Omental fat pad (tissue), 4 donors: Measurements from ENCODE around the gene MAMDC4. TPM values are rescaled to one million over a fixed set of nuclear protein-coding genes. Genes with fewer than 3 reads are reported as not detected.
"Not testable (repeated sequence)": the region's sequence is repeated elsewhere in the genome, so short reads cannot be mapped to it uniquely, and the experiment has no call there.

Experiments used
- ATAC-seq: fragments of 150-250 bp; one replicate; pipeline ENCODE4 v1.9.1; 2016; ENCODE audit warnings: mild to moderate bottlenecking, moderate library complexity; ENCODE audit not compliant: low FRiP score
- DNase-seq: peaks from one replicate; pipeline ENCODE4 v3.0.0-alpha.2; 2019; ENCODE audit warnings: low spot score
- total RNA-seq, 4 donors: library from RNA; depleted of rRNA; stranded (reverse); fragments of >200 nt; gene quantifications; one replicate each; pipeline ENCODE4 v1.1.0, GENCODE V29; 2016
- TF ChIP-seq, protein P1 (sequence below), 3 donors: fragments of 450-650 bp; IDR thresholded peaks; one replicate each; pipeline ENCODE4 v1.5.1; 2016 to 2017; ENCODE audit warnings: antibody characterized with exemption in 3 of 3, mild to moderate bottlenecking in 3 of 3, moderate library complexity in 2 of 3

Gene MAMDC4
- total RNA-seq, 4 donors from 2014 or later = 1.4 to 3.9 (median 1.7) TPM

DNA sequence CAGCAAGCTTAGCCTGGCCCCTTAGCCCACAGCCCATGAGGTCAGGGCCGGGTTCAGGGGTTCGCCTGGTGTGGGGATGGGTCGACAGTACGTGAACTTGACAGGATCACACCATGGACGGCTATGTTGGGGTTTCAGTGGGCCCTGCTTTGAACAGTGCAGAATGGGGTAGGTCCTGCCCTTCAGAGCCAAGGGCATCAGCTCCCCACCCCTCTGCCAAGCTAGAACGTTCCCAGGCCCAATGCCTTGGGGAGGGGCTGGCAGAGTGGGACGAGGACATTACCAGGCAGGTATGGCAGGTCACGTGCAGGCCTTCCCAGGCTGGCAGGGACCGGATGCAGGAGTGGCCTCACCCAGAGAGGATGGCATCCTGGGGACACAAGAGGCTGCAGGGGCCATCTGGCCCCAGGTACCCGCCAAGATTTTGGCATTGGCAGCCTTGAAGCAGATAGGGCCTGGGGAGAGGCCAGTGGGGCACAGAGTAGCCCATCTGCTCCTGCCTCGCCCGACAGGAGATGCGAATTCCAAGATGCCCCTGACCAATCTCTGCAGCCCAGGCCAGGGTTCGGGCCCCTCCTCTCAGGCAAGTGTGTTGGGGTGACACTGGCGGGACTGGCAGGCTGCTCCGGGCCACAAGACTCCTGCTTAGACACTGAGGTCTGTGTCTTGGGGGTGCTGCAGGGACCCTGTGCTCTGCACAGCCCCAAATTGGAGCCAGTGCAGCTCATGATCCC is 10.3 kb upstream of the MAMDC4 start:
- not testable (repeated sequence) for DNase-seq, ATAC-seq
- TF ChIP-seq, protein P1, sequence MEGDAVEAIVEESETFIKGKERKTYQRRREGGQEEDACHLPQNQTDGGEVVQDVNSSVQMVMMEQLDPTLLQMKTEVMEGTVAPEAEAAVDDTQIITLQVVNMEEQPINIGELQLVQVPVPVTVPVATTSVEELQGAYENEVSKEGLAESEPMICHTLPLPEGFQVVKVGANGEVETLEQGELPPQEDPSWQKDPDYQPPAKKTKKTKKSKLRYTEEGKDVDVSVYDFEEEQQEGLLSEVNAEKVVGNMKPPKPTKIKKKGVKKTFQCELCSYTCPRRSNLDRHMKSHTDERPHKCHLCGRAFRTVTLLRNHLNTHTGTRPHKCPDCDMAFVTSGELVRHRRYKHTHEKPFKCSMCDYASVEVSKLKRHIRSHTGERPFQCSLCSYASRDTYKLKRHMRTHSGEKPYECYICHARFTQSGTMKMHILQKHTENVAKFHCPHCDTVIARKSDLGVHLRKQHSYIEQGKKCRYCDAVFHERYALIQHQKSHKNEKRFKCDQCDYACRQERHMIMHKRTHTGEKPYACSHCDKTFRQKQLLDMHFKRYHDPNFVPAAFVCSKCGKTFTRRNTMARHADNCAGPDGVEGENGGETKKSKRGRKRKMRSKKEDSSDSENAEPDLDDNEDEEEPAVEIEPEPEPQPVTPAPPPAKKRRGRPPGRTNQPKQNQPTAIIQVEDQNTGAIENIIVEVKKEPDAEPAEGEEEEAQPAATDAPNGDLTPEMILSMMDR (IDR thresholded peaks at IDR 0.05) = peak in 1 of 3 donors; percentile 28

DNA sequence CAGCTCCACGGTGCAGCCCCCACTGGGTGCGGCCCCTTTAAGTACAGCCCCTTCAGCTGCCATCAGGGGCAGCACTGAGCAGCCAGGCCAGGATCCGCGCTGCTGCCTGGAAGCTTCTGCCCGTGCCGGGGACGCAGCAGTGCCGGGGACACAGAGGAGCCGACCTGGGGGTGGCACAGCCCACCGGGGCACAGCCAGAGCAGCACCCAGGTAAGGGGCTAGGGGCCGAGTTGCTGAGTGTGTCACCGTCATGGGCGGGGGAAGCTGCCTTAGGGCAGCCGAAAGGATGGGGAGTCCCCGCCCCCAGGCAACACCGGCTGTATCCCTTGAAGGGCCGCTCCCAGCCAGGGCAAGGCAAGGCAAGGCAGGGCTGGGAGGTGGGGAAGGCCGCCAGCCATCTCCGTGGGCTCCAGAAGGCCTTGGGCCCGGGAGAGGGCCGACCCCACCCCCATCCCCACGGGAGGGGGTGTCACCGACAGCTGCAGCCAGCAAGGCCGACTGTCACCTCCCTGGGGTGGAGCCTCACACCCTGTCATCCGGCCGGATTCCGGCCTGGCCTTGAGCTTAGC is 9.7 kb upstream of the MAMDC4 start, which contains the start of gene AJM1:
TSS of gene AJM1 (plus strand) at position 99 of the 569 bp plus-strand sequence. CDS start 1,937 bp downstream, outside the sequence.
- peak; percentile 50 for ATAC-seq
- not testable (repeated sequence) for DNase-seq

DNA sequence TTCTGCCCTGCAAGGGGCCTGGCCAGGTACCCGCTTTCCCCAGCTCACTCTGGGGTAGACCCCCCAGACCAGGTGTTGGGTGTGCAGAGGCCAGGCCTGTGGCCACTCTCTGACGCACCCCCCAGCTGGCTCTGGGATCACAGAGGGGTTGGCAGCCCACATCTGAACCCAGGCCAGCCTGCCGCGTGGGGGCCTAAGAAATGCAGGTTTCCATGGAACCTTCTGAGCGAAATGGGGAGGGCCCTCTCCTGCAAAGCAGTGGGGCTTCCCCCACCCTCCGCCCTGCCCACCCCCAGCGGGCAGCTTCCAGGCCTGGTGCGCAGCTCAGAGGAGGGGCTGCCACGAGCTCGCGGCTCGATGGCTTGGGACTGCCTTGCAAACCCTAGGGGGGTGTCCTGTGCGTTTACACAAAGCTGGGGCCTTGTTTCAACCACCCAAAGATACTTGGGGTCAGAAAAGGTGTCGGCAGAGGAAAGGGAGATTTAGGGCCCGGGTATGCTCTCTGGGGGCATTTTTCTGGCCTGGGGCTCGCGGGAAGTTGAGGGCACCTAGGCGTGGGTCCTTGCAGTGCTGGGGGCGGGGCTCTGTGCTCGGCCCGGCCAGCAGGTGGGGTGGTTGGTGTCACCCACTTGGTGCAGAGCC is 8.9 kb upstream of the MAMDC4 start:
- DNase-seq, ATAC-seq: not testable (repeated sequence)

DNA sequence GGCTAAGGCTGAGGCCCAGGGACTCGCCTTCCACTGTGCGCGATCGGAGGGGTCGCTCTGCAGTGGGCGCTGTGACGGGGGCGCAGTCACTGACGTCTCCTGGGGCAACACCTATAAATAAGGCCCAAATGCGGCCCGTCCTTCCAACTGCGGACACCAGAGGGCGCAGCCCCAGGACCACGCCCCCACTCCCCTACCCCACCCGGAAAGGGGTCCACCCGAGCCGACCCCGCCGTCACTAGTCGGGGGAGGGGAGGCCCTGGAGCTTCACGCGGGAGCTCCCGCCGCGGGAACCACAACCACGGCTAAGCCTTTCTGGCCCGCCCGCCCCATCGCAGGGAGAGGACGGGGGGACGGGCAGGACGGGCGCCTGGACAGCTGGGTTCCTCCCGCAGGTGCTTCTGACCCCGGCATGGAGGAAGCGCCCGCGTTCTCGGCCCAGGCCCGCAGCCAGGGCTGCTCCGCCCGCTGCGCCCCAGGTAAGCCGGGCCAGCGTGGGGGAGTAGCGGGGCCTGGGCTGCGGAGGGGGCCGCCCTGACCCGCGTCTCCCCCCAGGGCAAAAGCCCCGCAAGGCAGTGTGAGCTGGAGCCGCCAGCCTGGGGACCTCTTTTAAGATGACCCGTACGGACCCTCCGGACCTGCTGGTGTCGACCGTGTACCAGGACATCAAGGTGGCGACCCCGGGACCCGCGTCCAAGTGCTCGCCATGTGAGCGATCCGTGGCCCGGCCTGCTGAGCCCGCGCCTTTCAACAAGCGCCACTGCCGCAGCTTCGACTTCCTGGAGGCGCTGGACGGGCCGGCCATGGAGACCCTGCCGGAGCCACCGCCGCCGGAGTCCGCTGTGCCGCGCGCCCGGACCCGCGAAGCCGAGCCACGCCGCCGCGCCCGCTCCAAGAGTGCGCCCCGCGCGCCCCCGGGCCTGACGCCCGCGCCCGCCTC is 8.1 kb upstream of the MAMDC4 start:
- not testable (repeated sequence) for ATAC-seq, DNase-seq

DNA sequence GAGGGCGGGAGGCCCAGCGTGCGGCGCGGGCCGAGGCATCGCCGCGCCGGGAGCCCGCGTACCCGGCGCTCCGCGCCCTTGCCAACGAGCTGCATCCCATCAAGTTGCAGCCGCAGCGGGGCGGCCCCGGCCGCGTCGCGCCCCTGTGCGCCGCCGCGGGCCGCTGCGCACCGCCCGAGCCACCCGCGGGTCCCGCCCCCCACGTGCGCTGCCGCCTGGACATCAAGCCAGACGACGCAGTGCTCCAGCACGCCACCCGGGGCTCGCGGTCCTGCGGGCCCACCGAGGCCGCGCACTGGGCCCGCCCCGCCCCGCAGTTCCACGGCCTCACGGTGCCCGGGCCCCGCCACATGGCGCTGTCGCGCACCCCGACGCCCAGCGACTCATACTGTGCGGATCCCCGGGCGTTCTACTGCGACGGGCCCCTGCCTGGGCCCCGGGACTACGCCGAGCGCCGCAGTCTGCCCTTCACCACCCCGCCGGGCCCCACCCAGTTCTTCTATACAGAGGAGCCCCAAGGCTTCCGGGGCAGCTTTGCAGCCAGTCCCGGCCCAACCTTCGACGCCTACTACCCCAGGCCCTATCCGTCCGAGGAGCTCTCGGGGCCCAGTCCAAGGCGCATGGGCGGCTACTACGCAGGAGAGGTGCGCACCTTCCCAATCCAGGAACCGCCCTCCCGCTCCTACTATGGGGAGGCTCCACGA is 7.2 kb upstream of the MAMDC4 start:
- TF ChIP-seq, protein P1 (IDR thresholded peaks at IDR 0.05) = no peak
- no peak for DNase-seq
- ATAC-seq = no peak

More for the DNA sequence above, 8.1 kb upstream of the MAMDC4 start:
- TF ChIP-seq, protein P1 (IDR thresholded peaks at IDR 0.05) = peak in 1 of 3 donors; percentile 38

DNA sequence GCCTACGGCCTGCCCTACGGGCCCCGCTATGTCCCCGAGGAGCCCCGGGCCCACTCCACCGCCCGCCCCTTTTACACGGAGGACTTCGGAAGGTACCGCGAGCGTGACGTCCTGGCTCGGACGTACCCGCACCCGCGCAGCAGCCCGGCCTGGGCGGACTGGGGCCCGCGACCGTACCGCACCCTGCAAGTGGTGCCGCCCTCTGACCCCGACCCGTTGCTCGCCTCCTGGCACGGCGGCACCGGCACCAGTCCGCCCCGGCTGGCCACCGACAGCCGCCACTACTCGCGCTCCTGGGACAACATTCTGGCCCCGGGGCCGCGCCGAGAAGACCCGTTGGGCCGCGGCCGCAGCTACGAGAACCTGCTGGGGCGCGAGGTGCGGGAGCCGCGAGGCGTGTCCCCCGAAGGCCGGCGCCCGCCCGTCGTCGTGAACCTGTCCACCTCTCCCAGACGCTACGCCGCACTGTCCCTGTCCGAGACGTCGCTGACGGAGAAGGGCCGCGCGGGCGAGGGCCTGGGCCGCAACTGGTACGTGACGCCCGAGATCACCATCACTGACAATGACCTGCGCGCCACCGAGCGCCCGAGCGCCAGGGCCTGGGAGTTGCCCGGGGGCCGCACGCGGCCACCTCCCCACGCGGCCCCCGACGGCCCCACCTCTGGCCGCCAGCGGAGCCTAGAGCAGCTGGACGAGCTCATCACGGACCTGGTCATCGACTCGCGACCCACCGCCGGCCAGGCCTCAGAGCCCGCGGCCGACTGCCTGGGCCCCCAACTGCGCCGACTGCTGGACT is 6.5 kb upstream of the MAMDC4 start:
- no peak for ATAC-seq
- TF ChIP-seq, protein P1 (IDR thresholded peaks at IDR 0.05) = no peak
- no peak for DNase-seq
